Measurements from ENCODE around the gene ACTN4.

GRCh38 chr19:38695832-38696728, 48.6 kb downstream of the ACTN4 start:
- TF ChIP-seq EZH2 (IDR thresholded peaks at IDR 0.05): no peak
- no peak for TF ChIP-seq POLR2AphosphoS5 (IDR thresholded peaks at IDR 0.05; ENCODE audit: borderline replicate concordance, low read depth, low read length)
- TF ChIP-seq FOXP2 (optimal IDR thresholded peaks at IDR 0.05; ENCODE audit: control extremely low read depth, extremely low read length, insufficient read depth): no peak

Measured in SK-N-MC (cell line).